PFSK-1 (cell line): Measurements from ENCODE around the gene SIPA1L3.

Experiments used
- FOXP2 ChIP-seq: optimal IDR thresholded peaks from 2 replicates; pipeline ENCODE3; 2011; ENCODE audit warnings: borderline replicate concordance, control low read depth, inconsistent platforms; ENCODE audit not compliant: insufficient read depth; ENCODE audit errors: extremely low read length, extremely low read depth
- POLR2AphosphoS5 ChIP-seq: IDR thresholded peaks from 2 replicates; pipeline ENCODE4 v1.6.1; 2012; ENCODE audit warnings: low read depth, mild to moderate bottlenecking, control low read depth, low read length, moderate library complexity
- REST ChIP-seq, 2 experiments: IDR thresholded peaks; 2 replicates each; pipeline versions ENCODE4 v1.6.1 to v1.8.0; 2011 to 2012; ENCODE audit warnings: low read depth in 2 of 2, low read length in 2 of 2, control low read depth in 1 of 2, inconsistent platforms in 1 of 2, mild to moderate bottlenecking in 1 of 2, moderate library complexity in 1 of 2; ENCODE audit not compliant: insufficient read depth in 1 of 2
- SIN3A ChIP-seq: IDR thresholded peaks from 2 replicates; pipeline ENCODE4 v1.6.1; 2012; ENCODE audit warnings: mild to moderate bottlenecking, low read length, moderate library complexity, borderline replicate concordance; ENCODE audit not compliant: insufficient read depth
- TAF1 ChIP-seq: IDR thresholded peaks from 2 replicates; pipeline ENCODE4 v1.6.1; 2012; ENCODE audit warnings: low read length, control low read depth, borderline replicate concordance; ENCODE audit not compliant: insufficient read depth

SIPA1L3 gene

GRCh38 chr19:38209152-38209551 is 302.1 kb downstream of the SIPA1L3 start:
- TF ChIP-seq POLR2AphosphoS5 (no peak), REST (IDR thresholded peaks at IDR 0.05; ENCODE audit: insufficient read depth in 1 of 2, low read depth in 2 of 2, low read length in 2 of 2) (no peak), SIN3A (no peak), TAF1 (no peak), FOXP2 (no peak)

- TF ChIP-seq FOXP2 (no peak), POLR2AphosphoS5 (no peak), TAF1 (no peak), REST (IDR thresholded peaks at IDR 0.05; ENCODE audit: insufficient read depth in 1 of 2, low read depth in 2 of 2, low read length in 2 of 2) (no peak)
These were observed 302.9 kb downstream of the SIPA1L3 start for GRCh38 chr19:38209671-38210457.

- no peak for TF ChIP-seq POLR2AphosphoS5
- no peak for TF ChIP-seq REST (IDR thresholded peaks at IDR 0.05; ENCODE audit: insufficient read depth in 1 of 2, low read depth in 2 of 2, low read length in 2 of 2)
- TF ChIP-seq SIN3A, result no peak
- no peak for TF ChIP-seq FOXP2
- TF ChIP-seq TAF1, result no peak
These were observed 303.5 kb downstream of the SIPA1L3 start for GRCh38 chr19:38210458-38210987.

- TF ChIP-seq SIN3A, result no peak
- no peak for TF ChIP-seq FOXP2
These were observed 304.2 kb downstream of the SIPA1L3 start for GRCh38 chr19:38211151-38211591.

GRCh38 chr19:38211766-38212165 is 304.8 kb downstream of the SIPA1L3 start:
- no peak for TF ChIP-seq FOXP2
- no peak for TF ChIP-seq POLR2AphosphoS5
- TF ChIP-seq REST (IDR thresholded peaks at IDR 0.05; ENCODE audit: insufficient read depth in 1 of 2, low read depth in 2 of 2, low read length in 2 of 2), result no peak

GRCh38 chr19:38213469-38213868 is 306.5 kb downstream of the SIPA1L3 start:
- TF ChIP-seq SIN3A (no peak), POLR2AphosphoS5 (no peak)
